HEK293 (cell line): ENCODE results near the gene SLC35G3.

Experiments used
- CTCF ChIP-seq: fragments of 450-650 bp; formaldehyde crosslinking; IDR thresholded peaks from 2 replicates; pipeline ENCODE4 v1.5.1; 2016; ENCODE audit warnings: missing biosample characterization, missing genetic modification characterization
- SALL2 ChIP-seq: fragments of 450-650 bp; formaldehyde crosslinking; IDR thresholded peaks from 2 replicates; pipeline ENCODE4 v1.5.0; 2017; ENCODE audit warnings: missing biosample characterization, mild to moderate bottlenecking, missing genetic modification characterization, borderline replicate concordance
- SP2 ChIP-seq: fragments of 450-650 bp; formaldehyde crosslinking; IDR thresholded peaks from 2 replicates; pipeline ENCODE4 v1.5.1; 2016; ENCODE audit warnings: missing biosample characterization, missing genetic modification characterization
- ZBTB49 ChIP-seq: fragments of 450-650 bp; formaldehyde crosslinking; IDR thresholded peaks from 2 replicates; pipeline ENCODE4 v1.5.1; 2016; ENCODE audit warnings: missing biosample characterization, missing genetic modification characterization, low read depth
- ZFP3 ChIP-seq: fragments of 450-650 bp; formaldehyde crosslinking; IDR thresholded peaks from 2 replicates; pipeline ENCODE4 v1.5.1; 2016; ENCODE audit warnings: low read depth, missing biosample characterization, missing genetic modification characterization
- ZNF114 ChIP-seq: fragments of 450-650 bp; formaldehyde crosslinking; IDR thresholded peaks from 2 replicates; pipeline ENCODE4 v1.5.0; 2017; ENCODE audit warnings: missing biosample characterization, missing genetic modification characterization
- ZNF146 ChIP-seq: fragments of 450-650 bp; formaldehyde crosslinking; IDR thresholded peaks from 2 replicates; pipeline ENCODE4 v1.5.1; 2016; ENCODE audit warnings: missing biosample characterization, missing genetic modification characterization
- ZNF398 ChIP-seq: fragments of 450-650 bp; formaldehyde crosslinking; IDR thresholded peaks from 2 replicates; pipeline ENCODE4 v1.5.1; 2017; ENCODE audit warnings: missing biosample characterization, missing genetic modification characterization
- ZNF639 ChIP-seq: fragments of 450-650 bp; formaldehyde crosslinking; IDR thresholded peaks from 2 replicates; pipeline ENCODE4 v1.5.1; 2016; ENCODE audit warnings: missing biosample characterization, missing genetic modification characterization

- TF ChIP-seq ZNF398 (tag by site-specific recombination) (no peak), ZNF639 (tag by site-specific recombination) (no peak), ZBTB49 (no peak), ZNF114 (tag by site-specific recombination) (no peak), SALL2 (no peak), CTCF (tag by site-specific recombination) (no peak), ZNF146 (tag by site-specific recombination) (no peak), ZFP3 (tag by site-specific recombination) (no peak), SP2 (no peak)
Observed at GRCh38 chr17:35152421-35153140, 41.6 kb downstream of the SLC35G3 start.
